GM23338 (cell line): ENCODE measurements around the gene SPATA31C2. TPM values are rescaled to one million over a fixed set of nuclear protein-coding genes. Genes with fewer than 3 reads are reported as not detected.

Source experiments
- ATAC-seq: fragments of 200-7000 bp; cut with Tn5 transposase; 3 replicates; pipeline ENCODE4 v1.9.1; 2020
- DNase-seq: peaks from one replicate; pipeline ENCODE4 v3.0.0-alpha.2; 2015; ENCODE audit warnings: low spot score
- H2AFZ ChIP-seq: fragments of 200-600 bp; sonication (generic); 2 replicates; pipeline ENCODE4 v1.8.0; 2016; ENCODE audit warnings: antibody characterized with exemption, mild to moderate bottlenecking, moderate library complexity
- H3F3A ChIP-seq: fragments of 200-600 bp; sonication (generic); replicated peaks from 2 replicates; pipeline ENCODE4 v1.8.0; 2017; ENCODE audit warnings: antibody characterized with exemption, mixed run types, low read depth
- H3K27ac ChIP-seq: fragments of 200-600 bp; sonication (generic); 2 replicates; pipeline ENCODE4 v1.6.1; 2016; ENCODE audit warnings: low read depth
- H3K27me3 ChIP-seq: fragments of 200-600 bp; sonication (generic); 2 replicates; pipeline ENCODE4 v1.8.0; 2016; ENCODE audit warnings: mild to moderate bottlenecking, mixed run types, moderate library complexity; ENCODE audit not compliant: insufficient read depth
- H3K36me3 ChIP-seq: fragments of 200-600 bp; sonication (generic); 2 replicates; pipeline ENCODE4 v1.8.0; 2016; ENCODE audit warnings: mild to moderate bottlenecking; ENCODE audit not compliant: insufficient read depth
- H3K4me1 ChIP-seq: fragments of 200-600 bp; sonication (generic); 2 replicates; pipeline ENCODE4 v1.8.0; 2016; ENCODE audit warnings: mild to moderate bottlenecking, moderate library complexity; ENCODE audit not compliant: insufficient read depth
- H3K4me2 ChIP-seq: fragments of 200-600 bp; sonication (generic); 2 replicates; pipeline ENCODE4 v1.7.1; 2017; ENCODE audit warnings: mixed run types
- H3K4me3 ChIP-seq: fragments of 200-600 bp; sonication (generic); 2 replicates; pipeline ENCODE4 v1.6.1; 2016; ENCODE audit warnings: mixed run types
- H3K79me2 ChIP-seq: fragments of 200-600 bp; sonication (generic); replicated peaks from 2 replicates; pipeline ENCODE4 v1.8.0; 2017; ENCODE audit warnings: mild to moderate bottlenecking; ENCODE audit not compliant: insufficient read depth
- H3K9me2 ChIP-seq: fragments of 200-600 bp; sonication (generic); 2 replicates; pipeline ENCODE4 v1.8.0; 2017; ENCODE audit not compliant: insufficient read depth
- H4K20me1 ChIP-seq: fragments of 200-600 bp; sonication (generic); replicated peaks from 2 replicates; pipeline ENCODE4 v1.8.0; 2017; ENCODE audit warnings: mild to moderate bottlenecking; ENCODE audit not compliant: insufficient read depth
- H3K27ac Mint-ChIP-seq: 2 replicates; pipeline ENCODE4 v1.8.0; 2020; ENCODE audit warnings: inconsistent platforms, mild to moderate bottlenecking, moderate library complexity, mixed read lengths
- H3K27me3 Mint-ChIP-seq: 3 replicates; pipeline ENCODE4 v1.8.0; 2022; ENCODE audit warnings: low read depth, mild to moderate bottlenecking, moderate library complexity, mixed read lengths, inconsistent platforms; ENCODE audit not compliant: insufficient read depth, poor library complexity
- H3K36me3 Mint-ChIP-seq: 3 replicates; pipeline ENCODE4 v1.8.0; 2021; ENCODE audit warnings: low read depth, mild to moderate bottlenecking, inconsistent platforms, moderate library complexity, mixed read lengths
- H3K4me1 Mint-ChIP-seq: 3 replicates; pipeline ENCODE4 v1.8.0; 2020; ENCODE audit warnings: mild to moderate bottlenecking, inconsistent platforms, mixed read lengths
- H3K4me3 Mint-ChIP-seq: 3 replicates; pipeline ENCODE4 v1.8.0; 2021; ENCODE audit warnings: moderate library complexity, mild to moderate bottlenecking, inconsistent platforms, mixed read lengths
- H3K9me3 Mint-ChIP-seq: 3 replicates; pipeline ENCODE4 v1.8.0; 2020; ENCODE audit warnings: moderate library complexity, mild to moderate bottlenecking, inconsistent platforms, mixed read lengths
- CREB1 ChIP-seq: fragments of 250-450 bp; sonication (Bioruptor Pico); IDR thresholded peaks from 2 replicates; pipeline ENCODE4 v1.5.0; 2020; ENCODE audit warnings: low read depth, mild to moderate bottlenecking, moderate library complexity
- EZH2 ChIP-seq: fragments of 200-600 bp; sonication (generic); IDR thresholded peaks from one replicate; pipeline ENCODE4 v1.8.0; 2017; ENCODE audit warnings: antibody characterized with exemption, mild to moderate bottlenecking, low read depth; ENCODE audit not compliant: unreplicated experiment
- EZH2phosphoT487 ChIP-seq: fragments of 200-600 bp; sonication (generic); IDR thresholded peaks from one replicate; pipeline ENCODE4 v1.8.1; 2018; ENCODE audit warnings: antibody characterized with exemption; ENCODE audit not compliant: unreplicated experiment
- JUNB ChIP-seq: IDR thresholded peaks from one replicate; pipeline ENCODE4 v1.6.1; 2016; ENCODE audit warnings: antibody characterized with exemption; ENCODE audit not compliant: unreplicated experiment
- NANOG ChIP-seq: IDR thresholded peaks from 2 replicates; pipeline ENCODE4 v1.6.1; 2016; ENCODE audit warnings: antibody characterized with exemption, borderline replicate concordance
- POLR2AphosphoS5 ChIP-seq: IDR thresholded peaks from 2 replicates; pipeline ENCODE4 v1.6.1; 2016; ENCODE audit warnings: antibody characterized with exemption, low read depth
- polyA plus RNA-seq: library from polyadenylated mRNA; unstranded; fragments of >200 nt; fragmentation: Nextera tagmentation; extraction: Ambion mirVana; gene quantifications from 2 replicates; pipeline ENCODE4 v1.2.1, GENCODE V29; 2016
- total RNA-seq: library from RNA; depleted of rRNA; stranded (reverse); fragments of >200 nt; shearing (Covaris generic); gene quantifications from 2 replicates; pipeline ENCODE4 v1.2.3, GENCODE V29; 2014; rRNA removed
- TF ChIP-seq, protein P1 (sequence below): fragments of 250-450 bp; sonication (Bioruptor Pico); IDR thresholded peaks from 2 replicates; pipeline ENCODE4 v1.5.0; 2020; ENCODE audit warnings: mild to moderate bottlenecking, moderate library complexity
- TF ChIP-seq, protein P2 (sequence below): IDR thresholded peaks from one replicate; pipeline ENCODE4 v1.6.1; 2018; ENCODE audit warnings: antibody characterized with exemption; ENCODE audit not compliant: unreplicated experiment

Gene SPATA31C2
- total and polyA plus RNA-seq, 2 experiments from 2014 or later, result 0.08 to 0.35 TPM

DNA sequence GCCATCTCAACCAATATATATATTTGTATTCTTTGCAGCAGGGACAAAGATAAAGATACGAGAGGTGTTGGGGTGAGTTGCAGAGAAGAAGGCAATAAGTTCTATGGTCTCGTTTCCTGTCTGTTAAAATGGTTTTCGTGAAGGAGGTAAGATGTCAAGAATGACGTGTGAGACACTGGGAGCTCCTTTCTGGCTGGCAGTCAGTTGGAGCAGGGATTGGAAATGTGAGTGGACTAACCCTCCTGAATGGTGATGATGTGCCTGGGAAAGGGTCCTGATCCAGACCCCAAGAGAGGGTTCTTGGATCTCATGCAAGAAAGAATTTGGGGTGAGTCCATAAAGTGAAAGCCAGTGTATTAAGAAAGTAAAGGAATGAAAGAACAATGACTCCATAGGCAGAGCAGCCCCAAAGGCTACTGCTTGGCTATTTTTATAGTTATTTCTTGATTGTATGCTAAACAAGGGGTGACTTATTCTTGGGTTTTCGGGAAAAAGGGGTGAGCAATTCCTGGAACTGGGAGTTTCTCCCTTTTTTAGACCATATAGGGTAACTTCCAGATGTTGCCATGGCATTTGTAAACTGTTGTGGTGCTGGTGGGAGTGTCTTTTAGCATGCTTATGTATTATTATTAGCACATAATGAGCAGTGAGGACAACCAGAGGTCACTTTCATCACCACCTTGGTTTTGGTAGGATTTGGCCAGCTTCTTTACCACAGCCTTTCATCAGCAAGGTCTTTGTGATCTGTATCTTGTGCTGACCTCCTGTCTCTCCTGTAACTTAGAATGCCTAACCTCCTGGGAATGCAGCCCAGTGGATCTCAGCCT, 53.7 kb downstream of the SPATA31C2 start:
- Histone ChIP-seq H3F3A (no peaks in the 10 kb centered on the region), H3K4me2 (no peak overlapping the region), H3K27ac (no peak overlapping the region), H3K36me3 (no peaks in the 10 kb centered on the region), H3K9me2 (no peaks in the 10 kb centered on the region; the same call in 1 of the 2 replicates), H3K4me3 (no peak overlapping the region), H4K20me1 (no peaks in the 10 kb centered on the region), H3K79me2 (no peaks in the 10 kb centered on the region), H3K4me1 (no peaks in the 10 kb centered on the region), H3K27me3 (no peaks in the 10 kb centered on the region), H2AFZ (no peak overlapping the region)
- Mint-ChIP-seq H3K4me3 (no peak overlapping the region), H3K27ac (no peak overlapping the region), H3K27me3 (peaks cover 12% of the 10 kb centered on the region), H3K36me3 (no peaks in the 10 kb centered on the region), H3K9me3 (no peaks in the 10 kb centered on the region), H3K4me1 (no peaks in the 10 kb centered on the region)
- no peak for TF ChIP-seq POLR2AphosphoS5
- TF ChIP-seq EZH2phosphoT487, result no peak
- TF ChIP-seq, protein P1, sequence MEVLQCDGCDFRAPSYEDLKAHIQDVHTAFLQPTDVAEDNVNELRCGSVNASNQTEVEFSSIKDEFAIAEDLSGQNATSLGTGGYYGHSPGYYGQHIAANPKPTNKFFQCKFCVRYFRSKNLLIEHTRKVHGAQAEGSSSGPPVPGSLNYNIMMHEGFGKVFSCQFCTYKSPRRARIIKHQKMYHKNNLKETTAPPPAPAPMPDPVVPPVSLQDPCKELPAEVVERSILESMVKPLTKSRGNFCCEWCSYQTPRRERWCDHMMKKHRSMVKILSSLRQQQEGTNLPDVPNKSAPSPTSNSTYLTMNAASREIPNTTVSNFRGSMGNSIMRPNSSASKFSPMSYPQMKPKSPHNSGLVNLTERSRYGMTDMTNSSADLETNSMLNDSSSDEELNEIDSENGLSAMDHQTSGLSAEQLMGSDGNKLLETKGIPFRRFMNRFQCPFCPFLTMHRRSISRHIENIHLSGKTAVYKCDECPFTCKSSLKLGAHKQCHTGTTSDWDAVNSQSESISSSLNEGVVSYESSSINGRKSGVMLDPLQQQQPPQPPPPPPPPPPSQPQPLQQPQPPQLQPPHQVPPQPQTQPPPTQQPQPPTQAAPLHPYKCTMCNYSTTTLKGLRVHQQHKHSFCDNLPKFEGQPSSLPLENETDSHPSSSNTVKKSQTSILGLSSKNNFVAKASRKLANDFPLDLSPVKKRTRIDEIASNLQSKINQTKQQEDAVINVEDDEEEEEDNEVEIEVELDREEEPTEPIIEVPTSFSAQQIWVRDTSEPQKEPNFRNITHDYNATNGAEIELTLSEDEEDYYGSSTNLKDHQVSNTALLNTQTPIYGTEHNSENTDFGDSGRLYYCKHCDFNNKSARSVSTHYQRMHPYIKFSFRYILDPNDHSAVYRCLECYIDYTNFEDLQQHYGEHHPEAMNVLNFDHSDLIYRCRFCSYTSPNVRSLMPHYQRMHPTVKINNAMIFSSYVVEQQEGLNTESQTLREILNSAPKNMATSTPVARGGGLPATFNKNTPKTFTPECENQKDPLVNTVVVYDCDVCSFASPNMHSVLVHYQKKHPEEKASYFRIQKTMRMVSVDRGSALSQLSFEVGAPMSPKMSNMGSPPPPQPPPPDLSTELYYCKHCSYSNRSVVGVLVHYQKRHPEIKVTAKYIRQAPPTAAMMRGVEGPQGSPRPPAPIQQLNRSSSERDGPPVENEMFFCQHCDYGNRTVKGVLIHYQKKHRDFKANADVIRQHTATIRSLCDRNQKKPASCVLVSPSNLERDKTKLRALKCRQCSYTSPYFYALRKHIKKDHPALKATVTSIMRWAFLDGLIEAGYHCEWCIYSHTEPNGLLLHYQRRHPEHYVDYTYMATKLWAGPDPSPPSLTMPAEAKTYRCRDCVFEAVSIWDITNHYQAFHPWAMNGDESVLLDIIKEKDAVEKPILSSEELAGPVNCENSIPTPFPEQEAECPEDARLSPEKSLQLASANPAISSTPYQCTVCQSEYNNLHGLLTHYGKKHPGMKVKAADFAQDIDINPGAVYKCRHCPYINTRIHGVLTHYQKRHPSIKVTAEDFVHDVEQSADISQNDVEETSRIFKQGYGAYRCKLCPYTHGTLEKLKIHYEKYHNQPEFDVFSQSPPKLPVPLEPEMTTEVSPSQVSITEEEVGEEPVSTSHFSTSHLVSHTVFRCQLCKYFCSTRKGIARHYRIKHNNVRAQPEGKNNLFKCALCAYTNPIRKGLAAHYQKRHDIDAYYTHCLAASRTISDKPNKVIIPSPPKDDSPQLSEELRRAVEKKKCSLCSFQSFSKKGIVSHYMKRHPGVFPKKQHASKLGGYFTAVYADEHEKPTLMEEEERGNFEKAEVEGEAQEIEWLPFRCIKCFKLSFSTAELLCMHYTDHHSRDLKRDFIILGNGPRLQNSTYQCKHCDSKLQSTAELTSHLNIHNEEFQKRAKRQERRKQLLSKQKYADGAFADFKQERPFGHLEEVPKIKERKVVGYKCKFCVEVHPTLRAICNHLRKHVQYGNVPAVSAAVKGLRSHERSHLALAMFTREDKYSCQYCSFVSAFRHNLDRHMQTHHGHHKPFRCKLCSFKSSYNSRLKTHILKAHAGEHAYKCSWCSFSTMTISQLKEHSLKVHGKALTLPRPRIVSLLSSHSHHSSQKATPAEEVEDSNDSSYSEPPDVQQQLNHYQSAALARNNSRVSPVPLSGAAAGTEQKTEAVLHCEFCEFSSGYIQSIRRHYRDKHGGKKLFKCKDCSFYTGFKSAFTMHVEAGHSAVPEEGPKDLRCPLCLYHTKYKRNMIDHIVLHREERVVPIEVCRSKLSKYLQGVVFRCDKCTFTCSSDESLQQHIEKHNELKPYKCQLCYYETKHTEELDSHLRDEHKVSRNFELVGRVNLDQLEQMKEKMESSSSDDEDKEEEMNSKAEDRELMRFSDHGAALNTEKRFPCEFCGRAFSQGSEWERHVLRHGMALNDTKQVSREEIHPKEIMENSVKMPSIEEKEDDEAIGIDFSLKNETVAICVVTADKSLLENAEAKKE (CRISPR knock-in tag), result no peak
- TF ChIP-seq, protein P2, sequence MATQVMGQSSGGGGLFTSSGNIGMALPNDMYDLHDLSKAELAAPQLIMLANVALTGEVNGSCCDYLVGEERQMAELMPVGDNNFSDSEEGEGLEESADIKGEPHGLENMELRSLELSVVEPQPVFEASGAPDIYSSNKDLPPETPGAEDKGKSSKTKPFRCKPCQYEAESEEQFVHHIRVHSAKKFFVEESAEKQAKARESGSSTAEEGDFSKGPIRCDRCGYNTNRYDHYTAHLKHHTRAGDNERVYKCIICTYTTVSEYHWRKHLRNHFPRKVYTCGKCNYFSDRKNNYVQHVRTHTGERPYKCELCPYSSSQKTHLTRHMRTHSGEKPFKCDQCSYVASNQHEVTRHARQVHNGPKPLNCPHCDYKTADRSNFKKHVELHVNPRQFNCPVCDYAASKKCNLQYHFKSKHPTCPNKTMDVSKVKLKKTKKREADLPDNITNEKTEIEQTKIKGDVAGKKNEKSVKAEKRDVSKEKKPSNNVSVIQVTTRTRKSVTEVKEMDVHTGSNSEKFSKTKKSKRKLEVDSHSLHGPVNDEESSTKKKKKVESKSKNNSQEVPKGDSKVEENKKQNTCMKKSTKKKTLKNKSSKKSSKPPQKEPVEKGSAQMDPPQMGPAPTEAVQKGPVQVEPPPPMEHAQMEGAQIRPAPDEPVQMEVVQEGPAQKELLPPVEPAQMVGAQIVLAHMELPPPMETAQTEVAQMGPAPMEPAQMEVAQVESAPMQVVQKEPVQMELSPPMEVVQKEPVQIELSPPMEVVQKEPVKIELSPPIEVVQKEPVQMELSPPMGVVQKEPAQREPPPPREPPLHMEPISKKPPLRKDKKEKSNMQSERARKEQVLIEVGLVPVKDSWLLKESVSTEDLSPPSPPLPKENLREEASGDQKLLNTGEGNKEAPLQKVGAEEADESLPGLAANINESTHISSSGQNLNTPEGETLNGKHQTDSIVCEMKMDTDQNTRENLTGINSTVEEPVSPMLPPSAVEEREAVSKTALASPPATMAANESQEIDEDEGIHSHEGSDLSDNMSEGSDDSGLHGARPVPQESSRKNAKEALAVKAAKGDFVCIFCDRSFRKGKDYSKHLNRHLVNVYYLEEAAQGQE, result no peak
- no peak for TF ChIP-seq JUNB
- TF ChIP-seq EZH2, result no peak
- no peak for TF ChIP-seq CREB1 (CRISPR knock-in tag)
- TF ChIP-seq NANOG, result no peak
- DNase-seq (no peak), ATAC-seq (no peak)

Other genes starting within 250 kb of the SPATA31C2 start
- 0.08 TPM in 1 of 2 replicates, not detected in the other for gene SPATA31C1, start 220.5 kb downstream of the SPATA31C2 start, total RNA-seq
- 0.16 TPM in 1 of 2 replicates, not detected in the other for gene SPATA31C1, start 220.5 kb downstream of the SPATA31C2 start, polyA plus RNA-seq
- 3.2 and 3.6 TPM in 2 replicates for gene CDK20, start 163.9 kb downstream of the SPATA31C2 start, total RNA-seq
- gene CDK20, start 163.9 kb downstream of the SPATA31C2 start, polyA plus RNA-seq, result 2.1 and 2.5 TPM in 2 replicates
- gene SPIN1, start 250.0 kb upstream of the SPATA31C2 start, total RNA-seq, result 144 and 158 TPM in 2 replicates
- 48.6 and 49.0 TPM in 2 replicates for gene SPIN1, start 250.0 kb upstream of the SPATA31C2 start, polyA plus RNA-seq